Gastrocnemius medialis (tissue), 4 donors: ENCODE results near the gene TXNRD1.
"Not testable (repeated sequence)": the region's sequence is repeated elsewhere in the genome, so short reads cannot be mapped to it uniquely, and the experiment has no call there.

Experiments used
- POLR2A ChIP-seq, 2 donors: fragments of 450-650 bp; IDR thresholded peaks; one replicate each; pipeline ENCODE4 v1.6.1; 2017; ENCODE audit warnings: antibody characterized with exemption in 2 of 2, mild to moderate bottlenecking in 2 of 2, moderate library complexity in 2 of 2
- TF ChIP-seq, protein P1 (sequence below), 5 experiments: fragments of 450-650 bp in 3 of 5; fragments of 200-600 bp in 2 of 5; sonication (generic) in 2 of 5; IDR thresholded peaks in 4 of 5; conservative IDR thresholded peaks in 1 of 5; 1 replicate in 4 of 5; 2 replicates in 1 of 5; pipeline ENCODE4 v1.5.1; 2016 to 2019; ENCODE audit warnings: antibody characterized with exemption in 5 of 5, mild to moderate bottlenecking in 3 of 5, moderate library complexity in 3 of 5

GRCh38 chr12:104328278-104328677 lies 112.7 kb downstream of the TXNRD1 start:
- TF ChIP-seq, protein P1, sequence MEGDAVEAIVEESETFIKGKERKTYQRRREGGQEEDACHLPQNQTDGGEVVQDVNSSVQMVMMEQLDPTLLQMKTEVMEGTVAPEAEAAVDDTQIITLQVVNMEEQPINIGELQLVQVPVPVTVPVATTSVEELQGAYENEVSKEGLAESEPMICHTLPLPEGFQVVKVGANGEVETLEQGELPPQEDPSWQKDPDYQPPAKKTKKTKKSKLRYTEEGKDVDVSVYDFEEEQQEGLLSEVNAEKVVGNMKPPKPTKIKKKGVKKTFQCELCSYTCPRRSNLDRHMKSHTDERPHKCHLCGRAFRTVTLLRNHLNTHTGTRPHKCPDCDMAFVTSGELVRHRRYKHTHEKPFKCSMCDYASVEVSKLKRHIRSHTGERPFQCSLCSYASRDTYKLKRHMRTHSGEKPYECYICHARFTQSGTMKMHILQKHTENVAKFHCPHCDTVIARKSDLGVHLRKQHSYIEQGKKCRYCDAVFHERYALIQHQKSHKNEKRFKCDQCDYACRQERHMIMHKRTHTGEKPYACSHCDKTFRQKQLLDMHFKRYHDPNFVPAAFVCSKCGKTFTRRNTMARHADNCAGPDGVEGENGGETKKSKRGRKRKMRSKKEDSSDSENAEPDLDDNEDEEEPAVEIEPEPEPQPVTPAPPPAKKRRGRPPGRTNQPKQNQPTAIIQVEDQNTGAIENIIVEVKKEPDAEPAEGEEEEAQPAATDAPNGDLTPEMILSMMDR (IDR thresholded peaks at IDR 0.05 in 4 of 5, conservative IDR thresholded peaks at IDR 0.05 in 1 of 5), result not testable (repeated sequence)
- not testable (repeated sequence) for TF ChIP-seq POLR2A (IDR thresholded peaks at IDR 0.05)
